Measurements from ENCODE around the gene REPIN1. TPM values are rescaled to one million over a fixed set of nuclear protein-coding genes. Genes with fewer than 3 reads are reported as not detected.

The REPIN1 gene
- total RNA-seq, 1 experiment from 2014 or later = 106 TPM

DNA sequence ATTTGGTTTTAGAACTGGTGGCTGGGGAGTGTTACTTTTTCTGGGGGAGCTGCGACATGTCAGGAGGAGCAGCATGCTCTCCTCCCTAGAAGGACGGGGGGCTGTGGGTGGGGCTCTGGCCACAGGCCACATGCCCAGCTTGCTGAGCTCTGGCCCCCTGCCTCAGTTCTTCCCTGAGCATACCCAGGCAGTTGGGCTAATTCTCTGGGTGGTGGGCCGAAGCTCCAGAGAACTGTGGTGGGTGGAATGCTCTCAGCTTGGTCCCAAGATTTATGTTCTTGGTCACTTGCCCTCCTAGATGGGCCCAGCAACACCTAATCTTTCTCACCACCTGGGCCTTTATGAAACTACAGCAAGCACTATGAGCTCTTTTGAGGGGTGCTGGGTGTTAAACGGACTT, 5.4 kb downstream of the REPIN1 start:
- no peak overlapping the region for H2BK5ac ChIP-seq (ENCODE audit: insufficient read length, low read length)
- no CpG with 5 or more reads among the region's 4 CpGs for WGBS (ENCODE audit: extremely low coverage, insufficient read length, low lambda C conversion rate)
- no peak overlapping the region for H2BK15ac ChIP-seq (ENCODE audit: low read depth, low read length)
- no peak overlapping the region for H3K4me3 Mint-ChIP-seq
- peaks cover 7% of the 10 kb centered on the region for H3K79me1 ChIP-seq (ENCODE audit: insufficient read depth, low read depth, low read length, poor library complexity, severe bottlenecking)
- H4K20me1 ChIP-seq (ENCODE audit: control insufficient read depth, insufficient read depth, insufficient read length) = no peaks in the 10 kb centered on the region
- no peak overlapping the region for H3K4ac ChIP-seq (ENCODE audit: low read depth, low read length)
- no peak overlapping the region for H3K56ac ChIP-seq (ENCODE audit: insufficient read length, low read depth, low read length)
- peaks cover 12% of the 10 kb centered on the region; the same call in 1 of the 2 replicates for H3K79me2 ChIP-seq (ENCODE audit: insufficient read depth, low read length)
- H3K9me3 ChIP-seq (ENCODE audit: control insufficient read depth, low read depth, low read length) = no peaks in the 10 kb centered on the region
- TF ChIP-seq, protein P1, sequence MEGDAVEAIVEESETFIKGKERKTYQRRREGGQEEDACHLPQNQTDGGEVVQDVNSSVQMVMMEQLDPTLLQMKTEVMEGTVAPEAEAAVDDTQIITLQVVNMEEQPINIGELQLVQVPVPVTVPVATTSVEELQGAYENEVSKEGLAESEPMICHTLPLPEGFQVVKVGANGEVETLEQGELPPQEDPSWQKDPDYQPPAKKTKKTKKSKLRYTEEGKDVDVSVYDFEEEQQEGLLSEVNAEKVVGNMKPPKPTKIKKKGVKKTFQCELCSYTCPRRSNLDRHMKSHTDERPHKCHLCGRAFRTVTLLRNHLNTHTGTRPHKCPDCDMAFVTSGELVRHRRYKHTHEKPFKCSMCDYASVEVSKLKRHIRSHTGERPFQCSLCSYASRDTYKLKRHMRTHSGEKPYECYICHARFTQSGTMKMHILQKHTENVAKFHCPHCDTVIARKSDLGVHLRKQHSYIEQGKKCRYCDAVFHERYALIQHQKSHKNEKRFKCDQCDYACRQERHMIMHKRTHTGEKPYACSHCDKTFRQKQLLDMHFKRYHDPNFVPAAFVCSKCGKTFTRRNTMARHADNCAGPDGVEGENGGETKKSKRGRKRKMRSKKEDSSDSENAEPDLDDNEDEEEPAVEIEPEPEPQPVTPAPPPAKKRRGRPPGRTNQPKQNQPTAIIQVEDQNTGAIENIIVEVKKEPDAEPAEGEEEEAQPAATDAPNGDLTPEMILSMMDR (conservative IDR thresholded peaks at IDR 0.05) = no peak
- H3K14ac ChIP-seq (ENCODE audit: insufficient read depth, low read length) = no peak overlapping the region
- H2BK120ac ChIP-seq (ENCODE audit: low read depth, low read length, poor library complexity, severe bottlenecking) = no peak overlapping the region
- H3K27ac ChIP-seq (ENCODE audit: insufficient read length, low read depth, low read length) = no peak overlapping the region
- DNase-seq = no peak
- peaks cover 12% of the 10 kb centered on the region; the same call in 1 of the 2 replicates for H3K4me1 ChIP-seq (ENCODE audit: insufficient read depth, low read length)
- peaks cover 56 to 68% of the 10 kb centered on the region in 2 experiments for H3K4me1 Mint-ChIP-seq
- H3T11ph ChIP-seq (ENCODE audit: low read length) = no peak overlapping the region
- H3K9me3 Mint-ChIP-seq = no peaks in the 10 kb centered on the region
- no peak overlapping the region for H3K23ac ChIP-seq (ENCODE audit: insufficient read length, low read depth, low read length)
- peaks cover 30 to 52% (median 43%) of the 10 kb centered on the region in 3 experiments; a peak in 6 of 7 replicates for H3K36me3 Mint-ChIP-seq (ENCODE audit: insufficient read depth in 1 of 3, low read depth in 3 of 3)
- H2AFZ ChIP-seq (ENCODE audit: low read length) = no peak overlapping the region
- peaks cover 10% of the 10 kb centered on the region for H3K23me2 ChIP-seq (ENCODE audit: insufficient read length, low read depth, low read length, poor library complexity, severe bottlenecking)
- H2BK12ac ChIP-seq (ENCODE audit: insufficient read length, low read depth, low read length) = no peak overlapping the region
- no peak overlapping the region for H3K4me2 ChIP-seq (ENCODE audit: insufficient read depth, insufficient read length, low read length)
- H3K27me3 ChIP-seq (ENCODE audit: insufficient read depth, low read length) = no peaks in the 10 kb centered on the region
- no peak overlapping the region for H3K18ac ChIP-seq (ENCODE audit: insufficient read length, low read depth, low read length)
- H3K9ac ChIP-seq (ENCODE audit: extremely low read depth, insufficient read length, low read length) = no peak overlapping the region
- no peak overlapping the region for H4K5ac ChIP-seq (ENCODE audit: insufficient read length, low read depth, low read length)
- H4K8ac ChIP-seq (replicated peaks; ENCODE audit: insufficient read length, low read depth, low read length) = no peak overlapping the region
- no peak overlapping the region for H2AK5ac ChIP-seq (ENCODE audit: insufficient read length, low read length)
- peak overlapping the region; percentile 85 to 90 (median 88) for H3K27ac Mint-ChIP-seq
- H4K91ac ChIP-seq (ENCODE audit: insufficient read length, low read depth, low read length) = no peak overlapping the region
- no peaks in the 10 kb centered on the region; the same call in 1 of the 2 replicates for H3K27me3 Mint-ChIP-seq (ENCODE audit: low read depth)
- H2BK20ac ChIP-seq (ENCODE audit: low read depth, low read length, poor library complexity, severe bottlenecking) = no peak overlapping the region

Measured in H9 (cell line).